Hepatocyte (in vitro differentiated cells): ENCODE measurements around the gene ZNF469. TPM values are rescaled to one million over a fixed set of nuclear protein-coding genes. Genes with fewer than 3 reads are reported as not detected.

Source experiments
- DNase-seq: peaks from one replicate; pipeline ENCODE4 v3.0.0-alpha.2; 2016; ENCODE audit warnings: low spot score
- H2AFZ ChIP-seq: fragments of 200-600 bp; sonication (generic); 2 replicates; pipeline ENCODE4 v1.6.0; 2016; ENCODE audit warnings: antibody characterized with exemption, mild to moderate bottlenecking
- H3K27ac ChIP-seq: fragments of 200-600 bp; sonication (generic); 2 replicates; pipeline ENCODE4 v1.5.1; 2016; ENCODE audit warnings: mild to moderate bottlenecking
- H3K27me3 ChIP-seq: fragments of 200-600 bp; sonication (generic); 2 replicates; pipeline ENCODE4 v1.6.1; 2016
- H3K36me3 ChIP-seq: fragments of 200-600 bp; sonication (generic); replicated peaks from 2 replicates; pipeline ENCODE4 v1.5.1; 2016; ENCODE audit warnings: low read depth; ENCODE audit not compliant: insufficient read depth
- H3K4me1 ChIP-seq: fragments of 200-600 bp; sonication (generic); 2 replicates; pipeline ENCODE4 v1.5.1; 2016; ENCODE audit warnings: mild to moderate bottlenecking, moderate library complexity; ENCODE audit not compliant: insufficient read depth
- H3K4me2 ChIP-seq: fragments of 200-600 bp; sonication (generic); 2 replicates; pipeline ENCODE4 v1.6.0; 2016
- H3K4me3 ChIP-seq: fragments of 200-600 bp; sonication (generic); 2 replicates; pipeline ENCODE4 v1.5.1; 2016; ENCODE audit warnings: mild to moderate bottlenecking
- H3K79me2 ChIP-seq: fragments of 200-600 bp; sonication (generic); 2 replicates; pipeline ENCODE4 v1.6.0; 2017; ENCODE audit warnings: mild to moderate bottlenecking
- H3K9me2 ChIP-seq: fragments of 200-600 bp; sonication (generic); replicated peaks from 2 replicates; pipeline ENCODE4 v1.6.0; 2017; ENCODE audit warnings: mild to moderate bottlenecking; ENCODE audit not compliant: insufficient read depth
- H3K9me3 ChIP-seq: fragments of 200-600 bp; sonication (generic); 2 replicates; pipeline ENCODE4 v1.5.1; 2016; ENCODE audit warnings: low read depth, mild to moderate bottlenecking
- H4K20me1 ChIP-seq: fragments of 200-600 bp; sonication (generic); 2 replicates; pipeline ENCODE4 v1.6.0; 2016; ENCODE audit warnings: mild to moderate bottlenecking; ENCODE audit not compliant: insufficient read depth, poor library complexity, severe bottlenecking
- EZH2 ChIP-seq: fragments of 200-600 bp; sonication (generic); IDR thresholded peaks from 2 replicates; pipeline ENCODE4 v1.6.1; 2016; ENCODE audit warnings: antibody characterized with exemption, mild to moderate bottlenecking, borderline replicate concordance
- EZH2phosphoT487 ChIP-seq: fragments of 200-600 bp; sonication (generic); IDR thresholded peaks from one replicate; pipeline ENCODE4 v1.6.1; 2018; ENCODE audit warnings: antibody characterized with exemption, mild to moderate bottlenecking, low read depth, moderate library complexity; ENCODE audit not compliant: unreplicated experiment, severe bottlenecking
- WGBS: methylation state at CpG from one replicate; pipeline ENCODE4 v1.1.6; 2016; ENCODE audit warnings: low lambda C conversion rate; ENCODE audit errors: missing lambda C conversion rate; 5-methylcytosine and 5-hydroxymethylcytosine counted together
- polyA plus RNA-seq: library from polyadenylated mRNA; unstranded; fragments of >200 nt; fragmentation: Nextera tagmentation; extraction: Ambion mirVana; gene quantifications from 2 replicates; pipeline ENCODE4 v1.2.1, GENCODE V29; 2016
- total RNA-seq: library from RNA; depleted of rRNA; stranded (reverse); fragments of >200 nt; gene quantifications from 2 replicates; pipeline ENCODE4 v1.2.3, GENCODE V29; 2014
- TF ChIP-seq, protein P1 (sequence below): fragments of 200-600 bp; sonication (generic); IDR thresholded peaks from 2 replicates; pipeline ENCODE4 v1.5.1; 2016; ENCODE audit warnings: antibody characterized with exemption, mild to moderate bottlenecking; ENCODE audit not compliant: poor library complexity

ZNF469 gene
- total and polyA plus RNA-seq, 2 experiments from 2014 or later, result 1.0 to 1.3 TPM

DNA sequence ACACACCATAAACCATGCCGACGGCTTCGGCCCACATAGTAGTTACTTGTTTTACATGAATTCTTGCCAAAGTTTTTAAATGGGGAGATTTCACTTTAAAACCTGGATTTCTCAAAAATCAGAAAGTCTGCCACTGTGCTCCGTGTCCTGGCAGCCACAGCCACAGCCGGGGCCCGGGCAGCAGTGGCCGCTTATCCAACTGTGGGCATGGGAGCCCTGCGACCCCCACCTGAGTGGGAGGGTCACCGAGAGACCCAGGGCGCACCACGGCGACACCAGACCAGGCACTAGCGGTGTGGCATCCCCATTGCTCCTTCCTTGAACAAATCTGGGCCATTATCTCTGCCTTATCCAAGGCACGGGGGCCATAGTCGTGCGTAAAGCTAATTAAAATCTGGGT lies 30.0 kb downstream of the ZNF469 start:
- no peaks in the 10 kb centered on the region for H3K27me3 ChIP-seq
- TF ChIP-seq EZH2, result no peak
- TF ChIP-seq, protein P1, sequence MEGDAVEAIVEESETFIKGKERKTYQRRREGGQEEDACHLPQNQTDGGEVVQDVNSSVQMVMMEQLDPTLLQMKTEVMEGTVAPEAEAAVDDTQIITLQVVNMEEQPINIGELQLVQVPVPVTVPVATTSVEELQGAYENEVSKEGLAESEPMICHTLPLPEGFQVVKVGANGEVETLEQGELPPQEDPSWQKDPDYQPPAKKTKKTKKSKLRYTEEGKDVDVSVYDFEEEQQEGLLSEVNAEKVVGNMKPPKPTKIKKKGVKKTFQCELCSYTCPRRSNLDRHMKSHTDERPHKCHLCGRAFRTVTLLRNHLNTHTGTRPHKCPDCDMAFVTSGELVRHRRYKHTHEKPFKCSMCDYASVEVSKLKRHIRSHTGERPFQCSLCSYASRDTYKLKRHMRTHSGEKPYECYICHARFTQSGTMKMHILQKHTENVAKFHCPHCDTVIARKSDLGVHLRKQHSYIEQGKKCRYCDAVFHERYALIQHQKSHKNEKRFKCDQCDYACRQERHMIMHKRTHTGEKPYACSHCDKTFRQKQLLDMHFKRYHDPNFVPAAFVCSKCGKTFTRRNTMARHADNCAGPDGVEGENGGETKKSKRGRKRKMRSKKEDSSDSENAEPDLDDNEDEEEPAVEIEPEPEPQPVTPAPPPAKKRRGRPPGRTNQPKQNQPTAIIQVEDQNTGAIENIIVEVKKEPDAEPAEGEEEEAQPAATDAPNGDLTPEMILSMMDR, result no peak
- H3K4me1 ChIP-seq, result no peaks in the 10 kb centered on the region
- no peaks in the 10 kb centered on the region for H3K36me3 ChIP-seq
- no peaks in the 10 kb centered on the region for H3K9me3 ChIP-seq
- H3K27ac ChIP-seq, result no peak overlapping the region
- WGBS, result 88% methylated on average over 16 of the region's 16 CpGs
- H3K4me2 ChIP-seq, result no peak overlapping the region
- H3K79me2 ChIP-seq, result no peaks in the 10 kb centered on the region
- H3K4me3 ChIP-seq, result no peak overlapping the region
- no peaks in the 10 kb centered on the region for H3K9me2 ChIP-seq
- no peak for DNase-seq
- no peak overlapping the region for H2AFZ ChIP-seq
- H4K20me1 ChIP-seq, result no peaks in the 10 kb centered on the region

DNA sequence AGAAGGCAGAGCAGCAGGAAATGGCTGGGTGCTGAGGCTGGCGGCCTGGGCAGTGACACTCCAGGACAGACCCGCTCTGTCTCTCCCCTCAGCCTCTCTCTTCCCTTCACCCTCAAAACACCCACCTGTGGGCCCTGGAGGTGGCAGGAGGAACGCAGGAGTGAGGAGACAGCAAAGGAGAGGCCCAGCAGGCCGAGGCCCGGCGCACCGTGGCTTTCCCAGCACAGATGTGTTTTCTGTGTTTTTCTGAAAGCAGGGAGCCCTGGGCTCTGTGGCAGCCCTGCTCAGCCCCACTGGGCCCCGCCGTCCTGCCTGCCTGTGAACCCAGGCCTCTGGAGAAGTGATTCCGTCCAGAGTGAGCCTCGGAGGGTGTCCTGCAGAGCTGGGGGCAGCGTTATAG lies 30.5 kb downstream of the ZNF469 start:
- Histone ChIP-seq H3K4me3 (no peak overlapping the region), H3K4me2 (no peak overlapping the region), H3K9me3 (no peaks in the 10 kb centered on the region), H3K79me2 (no peaks in the 10 kb centered on the region), H3K27me3 (no peaks in the 10 kb centered on the region), H2AFZ (no peak overlapping the region), H3K36me3 (no peaks in the 10 kb centered on the region), H3K4me1 (no peaks in the 10 kb centered on the region), H3K27ac (no peak overlapping the region), H3K9me2 (no peaks in the 10 kb centered on the region), H4K20me1 (no peaks in the 10 kb centered on the region)
- DNase-seq, result no peak
- 91% methylated on average over 12 of the region's 12 CpGs for WGBS
- TF ChIP-seq, protein P1, result no peak
- TF ChIP-seq EZH2 (no peak), EZH2phosphoT487 (no peak)

DNA sequence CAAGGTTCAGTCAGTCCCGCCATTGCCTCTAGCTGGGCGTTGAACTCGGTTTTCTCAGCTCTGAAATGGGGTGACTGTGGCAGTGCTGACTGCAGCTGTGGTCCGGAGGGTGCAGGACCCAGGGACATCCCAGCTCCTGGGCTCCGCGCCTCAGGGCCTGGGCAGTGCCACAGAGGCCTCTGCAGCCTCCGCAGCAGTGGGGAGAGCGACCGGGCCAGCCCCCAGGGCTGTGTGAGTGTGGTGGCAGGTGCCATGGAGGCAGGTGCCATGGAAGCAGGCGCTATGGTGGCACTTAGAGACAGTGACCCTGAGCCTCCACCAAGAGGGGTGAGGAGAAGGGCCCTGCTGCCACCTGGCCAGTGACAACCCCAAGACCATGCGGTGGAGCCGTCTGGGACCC lies 30.9 kb downstream of the ZNF469 start:
- Histone ChIP-seq H3K9me2 (no peaks in the 10 kb centered on the region), H3K4me2 (no peak overlapping the region), H3K9me3 (no peaks in the 10 kb centered on the region), H3K79me2 (no peaks in the 10 kb centered on the region), H2AFZ (no peak overlapping the region), H3K27me3 (no peaks in the 10 kb centered on the region), H3K27ac (no peak overlapping the region), H3K4me1 (no peaks in the 10 kb centered on the region), H3K36me3 (no peaks in the 10 kb centered on the region), H3K4me3 (no peak overlapping the region), H4K20me1 (no peaks in the 10 kb centered on the region)
- no peak for TF ChIP-seq EZH2phosphoT487
- TF ChIP-seq, protein P1, result no peak
- TF ChIP-seq EZH2, result no peak
- DNase-seq, result no peak
- WGBS, result 91% methylated on average over 12 of the region's 12 CpGs
